Measurements from ENCODE around the gene RBM17.

- TF ChIP-seq, protein P1, sequence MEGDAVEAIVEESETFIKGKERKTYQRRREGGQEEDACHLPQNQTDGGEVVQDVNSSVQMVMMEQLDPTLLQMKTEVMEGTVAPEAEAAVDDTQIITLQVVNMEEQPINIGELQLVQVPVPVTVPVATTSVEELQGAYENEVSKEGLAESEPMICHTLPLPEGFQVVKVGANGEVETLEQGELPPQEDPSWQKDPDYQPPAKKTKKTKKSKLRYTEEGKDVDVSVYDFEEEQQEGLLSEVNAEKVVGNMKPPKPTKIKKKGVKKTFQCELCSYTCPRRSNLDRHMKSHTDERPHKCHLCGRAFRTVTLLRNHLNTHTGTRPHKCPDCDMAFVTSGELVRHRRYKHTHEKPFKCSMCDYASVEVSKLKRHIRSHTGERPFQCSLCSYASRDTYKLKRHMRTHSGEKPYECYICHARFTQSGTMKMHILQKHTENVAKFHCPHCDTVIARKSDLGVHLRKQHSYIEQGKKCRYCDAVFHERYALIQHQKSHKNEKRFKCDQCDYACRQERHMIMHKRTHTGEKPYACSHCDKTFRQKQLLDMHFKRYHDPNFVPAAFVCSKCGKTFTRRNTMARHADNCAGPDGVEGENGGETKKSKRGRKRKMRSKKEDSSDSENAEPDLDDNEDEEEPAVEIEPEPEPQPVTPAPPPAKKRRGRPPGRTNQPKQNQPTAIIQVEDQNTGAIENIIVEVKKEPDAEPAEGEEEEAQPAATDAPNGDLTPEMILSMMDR (IDR thresholded peaks at IDR 0.05): no peak
- TF ChIP-seq POLR2A (IDR thresholded peaks at IDR 0.05): no peak
Measured at GRCh38 chr10:6052247-6053221, 36.3 kb upstream of the RBM17 start.
